NOMO-1 (cell line): ENCODE results near the gene OBI1.

Experiments used
- DNase-seq, 2 experiments: peaks; one replicate each; lab custom pipeline; 2025; ENCODE audit not compliant: unreplicated experiment in 2 of 2; lab: John Stamatoyannopoulos, UW

Gene OBI1

GRCh38 chr13:78593129-78593528 lies 65.8 kb downstream of the OBI1 start:
- DNase-seq = no peak

- DNase-seq = no peak
Observed at GRCh38 chr13:78592584-78592983, 66.4 kb downstream of the OBI1 start.

GRCh38 chr13:78589206-78589605 lies 69.7 kb downstream of the OBI1 start:
- DNase-seq = peak; percentile 32 to 41

GRCh38 chr13:78587395-78587794 lies 71.6 kb downstream of the OBI1 start:
- no peak for DNase-seq

- no peak for DNase-seq
Observed at GRCh38 chr13:78586706-78587105, 72.2 kb downstream of the OBI1 start.

- peak; percentile 11 to 77 for DNase-seq
Observed at GRCh38 chr13:78576261-78576660, 82.7 kb downstream of the OBI1 start.

GRCh38 chr13:78572459-78572858 lies 86.5 kb downstream of the OBI1 start:
- no peak for DNase-seq

GRCh38 chr13:78569029-78569428 lies 89.9 kb downstream of the OBI1 start:
- no peak for DNase-seq

- DNase-seq = no peak
Observed at GRCh38 chr13:78566631-78567030, 92.3 kb downstream of the OBI1 start.
